Breast epithelium (tissue), 3 donors: ENCODE data around the gene FAM193A.

Experiments used
- CTCF ChIP-seq, 3 donors: fragments of 450-650 bp; IDR thresholded peaks; one replicate each; pipeline ENCODE4 v1.5.1; 2016 to 2017; ENCODE audit warnings: antibody characterized with exemption in 3 of 3, mild to moderate bottlenecking in 3 of 3, moderate library complexity in 3 of 3
- POLR2A ChIP-seq: fragments of 450-650 bp; IDR thresholded peaks from one replicate; pipeline ENCODE4 v1.6.1; 2016; ENCODE audit warnings: antibody characterized with exemption, mild to moderate bottlenecking, moderate library complexity
- POLR2AphosphoS5 ChIP-seq, 3 donors: sonication (generic); formaldehyde crosslinking; IDR thresholded peaks; one replicate each; pipeline ENCODE4 v1.6.1; 2017; ENCODE audit warnings: antibody characterized with exemption in 3 of 3

GRCh38 chr4:2534904-2535375 lies 1.5 kb upstream of the FAM193A start:
- TF ChIP-seq POLR2A (no peak), POLR2AphosphoS5 (IDR thresholded peaks at IDR 0.05) (no peak), CTCF (IDR thresholded peaks at IDR 0.05) (no peak)
